Activated T-cell treated with anti-CD3 and anti-CD28 coated beads, Interleukin-2, amount 50 U/mL, for 1 hour (primary cell): ENCODE data around the gene RAMP1.
"Not testable (repeated sequence)": the region's sequence is repeated elsewhere in the genome, so short reads cannot be mapped to it uniquely, and the experiment has no call there.

Experiments
- DNase-seq: peaks from one replicate; pipeline ENCODE4 v3.0.0-alpha.2; 2020

RAMP1 gene

GRCh38 chr2:237864444-237864931, 5.1 kb downstream of the RAMP1 start:
- DNase-seq, result no peak

- no peak for DNase-seq
Observed at GRCh38 chr2:237864940-237865622, 5.7 kb downstream of the RAMP1 start.

GRCh38 chr2:237865623-237866041, 6.2 kb downstream of the RAMP1 start:
- DNase-seq, result no peak

GRCh38 chr2:237866101-237866621, 6.7 kb downstream of the RAMP1 start:
- no peak for DNase-seq

GRCh38 chr2:237867465-237867864, 8.0 kb downstream of the RAMP1 start:
- no peak for DNase-seq

GRCh38 chr2:237868074-237868473, 8.7 kb downstream of the RAMP1 start:
- DNase-seq, result not testable (repeated sequence)

- DNase-seq, result no peak
Observed at GRCh38 chr2:237868631-237869342, 9.4 kb downstream of the RAMP1 start.

GRCh38 chr2:237869343-237870102, 10.1 kb downstream of the RAMP1 start:
- no peak for DNase-seq

GRCh38 chr2:237870126-237870525, 10.7 kb downstream of the RAMP1 start:
- DNase-seq, result no peak

- DNase-seq, result no peak
Observed at GRCh38 chr2:237870754-237871651, 11.6 kb downstream of the RAMP1 start.

- no peak for DNase-seq
Observed at GRCh38 chr2:237872178-237872887, 12.9 kb downstream of the RAMP1 start.

GRCh38 chr2:237873421-237873831, 14.0 kb downstream of the RAMP1 start:
- DNase-seq, result no peak

GRCh38 chr2:237873897-237874551, 14.6 kb downstream of the RAMP1 start:
- no peak for DNase-seq

- DNase-seq, result no peak
Observed at GRCh38 chr2:237874585-237875161, 15.2 kb downstream of the RAMP1 start.

GRCh38 chr2:237875256-237876060, 16.0 kb downstream of the RAMP1 start:
- no peak for DNase-seq

- DNase-seq, result no peak
Observed at GRCh38 chr2:237876061-237876526, 16.7 kb downstream of the RAMP1 start.

GRCh38 chr2:237876532-237876931, 17.1 kb downstream of the RAMP1 start:
- DNase-seq, result no peak

GRCh38 chr2:237876951-237877491, 17.6 kb downstream of the RAMP1 start:
- DNase-seq, result no peak

- no peak for DNase-seq
Observed at GRCh38 chr2:237877576-237878307, 18.3 kb downstream of the RAMP1 start.
